Panc1 (cell line): Measurements from ENCODE around the gene FBRS. TPM values are rescaled to one million over a fixed set of nuclear protein-coding genes. Genes with fewer than 3 reads are reported as not detected.
A peak's percentile ranks its signal among the peaks of the same experiment; 100 is the strongest.

Source experiments
- ATAC-seq: fragments of 200-7000 bp; cut with Tn5 transposase; 2 replicates; pipeline ENCODE4 v1.9.1; 2020; ENCODE audit warnings: mild to moderate bottlenecking, moderate library complexity
- BruUV-seq: library from RNA; stranded (reverse); fragments of 400-500 nt; replicated peaks from 2 replicates; lab custom pipeline; 2021; lab: Mats Ljungman, UMichigan
- CTCF ChIA-PET: fragments of 300-600 bp; sonication (Branson Sonifier 250); formaldehyde crosslinking; loops from one replicate; lab custom pipeline; 2022; ENCODE audit warnings: antibody characterized with exemption; lab: Charles Lee
- POLR2A ChIA-PET: fragments of 300-600 bp; sonication (Branson Sonifier 250); formaldehyde crosslinking; loops from one replicate; lab custom pipeline; 2022; ENCODE audit warnings: antibody characterized with exemption; lab: Charles Lee
- DNase-seq: peaks from one replicate; pipeline ENCODE4 v3.0.0-alpha.2; 2010; ENCODE audit warnings: low read depth, low spot score
- H3K27ac ChIP-seq: 2 replicates; pipeline ENCODE4 v1.5.1; 2011; ENCODE audit warnings: mild to moderate bottlenecking, low read length, inconsistent platforms
- H3K27me3 ChIP-seq: fragments of 200-500 bp; sonication (Bioruptor generic); 2 replicates; pipeline ENCODE4 v1.6.0; 2014; ENCODE audit warnings: low read length, inconsistent platforms; ENCODE audit not compliant: control insufficient read depth, insufficient read depth
- H3K36me3 ChIP-seq: fragments of 200-500 bp; sonication (Bioruptor generic); 2 replicates; pipeline ENCODE4 v1.5.1; 2014; ENCODE audit warnings: inconsistent platforms, mild to moderate bottlenecking, low read length, moderate library complexity; ENCODE audit not compliant: control insufficient read depth, insufficient read depth
- H3K4me1 ChIP-seq: 2 replicates; pipeline ENCODE4 v1.5.1; 2011; ENCODE audit warnings: inconsistent platforms, mild to moderate bottlenecking, low read length, moderate library complexity; ENCODE audit not compliant: control insufficient read depth, insufficient read depth
- H3K4me3 ChIP-seq, 2 experiments: 2 replicates each; pipeline ENCODE4 v1.5.1; 2011 to 2012; ENCODE audit warnings: low read depth in 2 of 2, low read length in 2 of 2, mild to moderate bottlenecking in 2 of 2, inconsistent platforms in 1 of 2, moderate library complexity in 1 of 2
- H3K9me3 ChIP-seq: fragments of 200-500 bp; sonication (Bioruptor generic); 2 replicates; pipeline ENCODE4 v1.5.1; 2014; ENCODE audit warnings: low read depth, mild to moderate bottlenecking, inconsistent platforms, low read length, moderate library complexity; ENCODE audit not compliant: control insufficient read depth, insufficient read depth
- POLR2AphosphoS5 ChIP-seq: IDR thresholded peaks from 2 replicates; pipeline ENCODE4 v1.6.1; 2012; ENCODE audit warnings: mild to moderate bottlenecking, low read depth, low read length, moderate library complexity
- SIN3A ChIP-seq: IDR thresholded peaks from 2 replicates; pipeline ENCODE4 v1.6.1; 2012; ENCODE audit warnings: low read depth, mild to moderate bottlenecking, low read length, moderate library complexity, borderline replicate concordance; ENCODE audit not compliant: insufficient read depth
- TCF7L2 ChIP-seq: IDR thresholded peaks from 2 replicates; pipeline ENCODE4 v1.6.1; 2011; ENCODE audit warnings: mild to moderate bottlenecking, low read depth, low read length, inconsistent platforms
- in situ Hi-C: cut with HindIII; loops from 2 replicates; pipeline ENCODE4 v1.10.0; 2016; ENCODE audit warnings: low sequenced_read_pairs, low pct_unique_long_range_greater_than_20kb
- intact Hi-C: fragments of 100-400 bp; cut with micrococcal nuclease; formaldehyde crosslinking; loops from one replicate; pipeline ENCODE4 v1.10.0; 2022; ENCODE audit not compliant: unreplicated experiment
- total RNA-seq: library from RNA; stranded (reverse); gene quantifications from one replicate; pipeline ENCODE4 v1.2.1, GENCODE V29; 2021; ENCODE audit not compliant: unreplicated experiment
- TF ChIP-seq, protein P1 (sequence below): fragments of 450-650 bp; IDR thresholded peaks from 2 replicates; pipeline ENCODE4 v1.5.1; 2017; ENCODE audit warnings: mild to moderate bottlenecking
- TF ChIP-seq, protein P2 (sequence below), 2 experiments: IDR thresholded peaks; 2 replicates each; pipeline ENCODE4 v1.6.1; 2011 to 2012; ENCODE audit warnings: low read depth in 2 of 2, control low read depth in 1 of 2, low read length in 1 of 2, mild to moderate bottlenecking in 1 of 2, moderate library complexity in 1 of 2; ENCODE audit not compliant: insufficient read depth in 1 of 2

FBRS gene
- total RNA-seq, 1 experiment from 2014 or later = 103 TPM

DNA sequence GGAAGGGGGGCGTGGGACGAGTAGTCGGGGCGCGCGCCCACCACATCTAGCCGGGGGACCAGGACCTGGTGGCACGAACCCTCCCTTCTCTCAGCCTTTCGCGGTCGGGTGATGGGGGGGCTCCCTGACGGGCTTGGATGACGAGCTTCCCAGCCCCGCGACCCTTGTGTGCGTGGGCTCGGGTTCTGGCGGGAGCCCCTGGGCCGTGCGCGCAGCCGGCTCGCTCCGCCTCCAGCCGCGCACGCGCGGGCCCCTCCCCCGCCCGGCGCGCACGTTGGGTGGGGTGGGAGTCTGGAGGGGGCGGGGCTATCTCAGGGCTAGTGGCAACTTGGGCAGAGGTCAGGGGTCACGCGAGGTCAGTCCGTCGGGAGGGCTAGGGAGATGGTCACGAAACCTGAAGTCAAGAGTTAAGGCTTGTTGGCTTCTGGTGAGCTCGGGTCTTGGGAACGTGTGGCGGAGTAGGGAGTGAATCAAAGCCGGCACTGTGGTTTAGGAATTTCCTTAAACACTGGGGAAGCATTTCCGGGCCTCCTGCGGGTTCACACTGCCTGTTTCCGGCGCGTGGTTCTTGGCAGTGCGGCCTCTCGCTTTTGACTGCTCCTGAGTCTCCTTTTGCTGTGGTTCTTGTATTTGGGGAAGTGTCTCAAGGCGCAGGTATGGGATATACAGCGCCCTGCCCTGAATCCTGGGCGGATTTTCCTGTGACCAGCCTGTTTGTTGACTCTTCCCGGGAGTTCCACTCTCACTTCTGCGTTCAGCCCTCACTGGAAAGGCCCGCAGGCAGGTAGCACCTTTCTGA is 40.8 kb downstream of the FBRS start, which contains the start of gene SRCAP:
TSS of gene SRCAP (plus strand) at position 356 of the 799 bp plus-strand sequence. CDS start 1,654 bp downstream, outside the sequence.
- Histone ChIP-seq H3K27ac (peak within 1 kb of the TSS; percentile 97), H3K4me1 (peaks cover 19% of the 10 kb centered on the region), H3K4me3 (peak within 1 kb of the TSS; percentile 83 to 91), H3K27me3 (no peaks in the 10 kb centered on the region), H3K9me3 (no peaks in the 10 kb centered on the region), H3K36me3 (peaks cover 17% of the 10 kb centered on the region)
- ATAC-seq (peak; percentile 78), DNase-seq (peak; percentile 82)
- intact Hi-C loops = no loop called here
- TF ChIP-seq SIN3A (peak; percentile 67; the same call in 1 of the 2 replicates), POLR2AphosphoS5 (peak; percentile 70), TCF7L2 (no peak)
- TF ChIP-seq, protein P1, sequence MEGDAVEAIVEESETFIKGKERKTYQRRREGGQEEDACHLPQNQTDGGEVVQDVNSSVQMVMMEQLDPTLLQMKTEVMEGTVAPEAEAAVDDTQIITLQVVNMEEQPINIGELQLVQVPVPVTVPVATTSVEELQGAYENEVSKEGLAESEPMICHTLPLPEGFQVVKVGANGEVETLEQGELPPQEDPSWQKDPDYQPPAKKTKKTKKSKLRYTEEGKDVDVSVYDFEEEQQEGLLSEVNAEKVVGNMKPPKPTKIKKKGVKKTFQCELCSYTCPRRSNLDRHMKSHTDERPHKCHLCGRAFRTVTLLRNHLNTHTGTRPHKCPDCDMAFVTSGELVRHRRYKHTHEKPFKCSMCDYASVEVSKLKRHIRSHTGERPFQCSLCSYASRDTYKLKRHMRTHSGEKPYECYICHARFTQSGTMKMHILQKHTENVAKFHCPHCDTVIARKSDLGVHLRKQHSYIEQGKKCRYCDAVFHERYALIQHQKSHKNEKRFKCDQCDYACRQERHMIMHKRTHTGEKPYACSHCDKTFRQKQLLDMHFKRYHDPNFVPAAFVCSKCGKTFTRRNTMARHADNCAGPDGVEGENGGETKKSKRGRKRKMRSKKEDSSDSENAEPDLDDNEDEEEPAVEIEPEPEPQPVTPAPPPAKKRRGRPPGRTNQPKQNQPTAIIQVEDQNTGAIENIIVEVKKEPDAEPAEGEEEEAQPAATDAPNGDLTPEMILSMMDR = no peak
- TF ChIP-seq, protein P2, sequence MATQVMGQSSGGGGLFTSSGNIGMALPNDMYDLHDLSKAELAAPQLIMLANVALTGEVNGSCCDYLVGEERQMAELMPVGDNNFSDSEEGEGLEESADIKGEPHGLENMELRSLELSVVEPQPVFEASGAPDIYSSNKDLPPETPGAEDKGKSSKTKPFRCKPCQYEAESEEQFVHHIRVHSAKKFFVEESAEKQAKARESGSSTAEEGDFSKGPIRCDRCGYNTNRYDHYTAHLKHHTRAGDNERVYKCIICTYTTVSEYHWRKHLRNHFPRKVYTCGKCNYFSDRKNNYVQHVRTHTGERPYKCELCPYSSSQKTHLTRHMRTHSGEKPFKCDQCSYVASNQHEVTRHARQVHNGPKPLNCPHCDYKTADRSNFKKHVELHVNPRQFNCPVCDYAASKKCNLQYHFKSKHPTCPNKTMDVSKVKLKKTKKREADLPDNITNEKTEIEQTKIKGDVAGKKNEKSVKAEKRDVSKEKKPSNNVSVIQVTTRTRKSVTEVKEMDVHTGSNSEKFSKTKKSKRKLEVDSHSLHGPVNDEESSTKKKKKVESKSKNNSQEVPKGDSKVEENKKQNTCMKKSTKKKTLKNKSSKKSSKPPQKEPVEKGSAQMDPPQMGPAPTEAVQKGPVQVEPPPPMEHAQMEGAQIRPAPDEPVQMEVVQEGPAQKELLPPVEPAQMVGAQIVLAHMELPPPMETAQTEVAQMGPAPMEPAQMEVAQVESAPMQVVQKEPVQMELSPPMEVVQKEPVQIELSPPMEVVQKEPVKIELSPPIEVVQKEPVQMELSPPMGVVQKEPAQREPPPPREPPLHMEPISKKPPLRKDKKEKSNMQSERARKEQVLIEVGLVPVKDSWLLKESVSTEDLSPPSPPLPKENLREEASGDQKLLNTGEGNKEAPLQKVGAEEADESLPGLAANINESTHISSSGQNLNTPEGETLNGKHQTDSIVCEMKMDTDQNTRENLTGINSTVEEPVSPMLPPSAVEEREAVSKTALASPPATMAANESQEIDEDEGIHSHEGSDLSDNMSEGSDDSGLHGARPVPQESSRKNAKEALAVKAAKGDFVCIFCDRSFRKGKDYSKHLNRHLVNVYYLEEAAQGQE (IDR thresholded peaks at IDR 0.05; ENCODE audit: insufficient read depth in 1 of 2, low read depth in 2 of 2, low read length in 1 of 2) = no peak
- CTCF ChIA-PET = no interaction called here
- in situ Hi-C loops = no loop called here
- no TSS peak for BruUV-seq
- POLR2A ChIA-PET = interaction anchor here (0.9 kb wide), 1 partner anchor 42 kb away, joined by 3 read pairs; no protein-coding TSS in a partner anchor

- in situ Hi-C loops = no loop called here
- Histone ChIP-seq H3K4me1 (peaks cover 19% of the 10 kb centered on the region), H3K36me3 (peaks cover 24% of the 10 kb centered on the region), H3K4me3 (peak overlapping the region; percentile 83 to 91), H3K9me3 (no peaks in the 10 kb centered on the region), H3K27ac (peak overlapping the region; percentile 97), H3K27me3 (no peaks in the 10 kb centered on the region)
- ChIA-PET CTCF (no interaction called here), POLR2A (no interaction called here)
- intact Hi-C loops = no loop called here
- TF ChIP-seq POLR2AphosphoS5 (no peak), TCF7L2 (no peak), SIN3A (no peak)
- BruUV-seq = no TSS peak
- ATAC-seq (no peak), DNase-seq (no peak)
These were observed 41.4 kb downstream of the FBRS start for GRCh38 chr16:30699615-30700099.
